ENCODE data around the gene MKRN1.

The MKRN1 gene

DNA sequence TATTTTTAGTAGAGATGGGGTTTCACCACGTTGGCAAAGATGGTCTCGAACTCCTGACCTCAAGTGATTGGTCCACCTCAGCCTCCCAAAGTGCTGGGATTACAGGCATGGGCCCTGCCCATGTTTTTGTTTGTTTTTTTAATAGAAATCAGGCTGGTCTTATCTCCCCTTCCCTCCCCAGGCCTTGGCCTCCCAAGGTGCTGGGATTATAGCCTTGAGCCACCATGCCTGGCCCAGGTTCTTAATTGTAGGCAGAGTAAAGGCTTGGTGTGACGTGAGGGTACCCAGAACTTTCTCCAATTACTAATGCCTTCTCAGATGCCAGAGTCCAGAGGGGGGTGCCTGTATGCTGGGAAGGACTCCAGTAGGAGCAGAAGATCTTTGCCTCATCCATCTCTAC lies 5.2 kb upstream of the MKRN1 start:
- Histone ChIP-seq H3K9ac (ENCODE audit: low read length) (peak overlapping the region; percentile 68), H3K4me3 (ENCODE audit: low read depth, low read length) (peak overlapping the region; percentile 1; the same call in 1 of the 2 replicates), H3K4me1 (ENCODE audit: control insufficient read depth, insufficient read depth, low read length) (peaks cover 41% of the 10 kb centered on the region), H3K36me3 (ENCODE audit: control insufficient read depth, insufficient read depth, low read length) (no peaks in the 10 kb centered on the region), H3K27ac (ENCODE audit: low read depth, low read length) (peak overlapping the region; percentile 83), H3K27me3 (ENCODE audit: control insufficient read depth, insufficient read depth, low read length) (no peaks in the 10 kb centered on the region), H3K9me3 (ENCODE audit: control insufficient read depth, insufficient read depth, low read depth, low read length) (no peaks in the 10 kb centered on the region)

DNA sequence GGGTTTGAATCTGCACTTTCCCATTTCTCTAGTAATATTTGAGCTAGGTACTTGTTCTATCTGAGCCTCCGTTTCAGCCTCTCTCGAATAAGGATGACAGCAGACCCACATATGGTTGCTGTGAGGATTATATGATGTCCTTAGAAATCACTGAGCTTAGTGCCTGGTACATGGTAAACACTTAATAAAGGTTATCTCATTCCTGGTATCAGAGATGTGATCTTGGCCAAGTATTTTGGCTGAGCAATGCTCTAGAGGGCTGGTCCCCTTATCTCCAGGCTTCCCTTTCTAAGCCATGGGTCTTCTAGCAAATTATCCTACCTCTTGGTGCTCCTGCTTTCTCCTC lies 407 bp upstream of the MKRN1 start:
- Histone ChIP-seq H3K27me3 (ENCODE audit: control insufficient read depth, insufficient read depth, low read length) (no peaks in the 10 kb centered on the region), H3K36me3 (ENCODE audit: control insufficient read depth, insufficient read depth, low read length) (no peaks in the 10 kb centered on the region; the same call in 1 of the 2 replicates), H3K27ac (ENCODE audit: low read depth, low read length) (no peak overlapping the region), H3K9me3 (ENCODE audit: control insufficient read depth, insufficient read depth, low read depth, low read length) (no peaks in the 10 kb centered on the region), H3K4me1 (ENCODE audit: control insufficient read depth, insufficient read depth, low read length) (peaks cover 26% of the 10 kb centered on the region), H3K4me3 (ENCODE audit: low read depth, low read length) (peak overlapping the region; percentile 97), H3K9ac (ENCODE audit: low read length) (peak overlapping the region; percentile 95)

- H3K9ac ChIP-seq (ENCODE audit: low read length): peak overlapping the region; percentile 95
- no peaks in the 10 kb centered on the region for H3K27me3 ChIP-seq (ENCODE audit: control insufficient read depth, insufficient read depth, low read length)
- peaks cover 14% of the 10 kb centered on the region; the same call in 1 of the 2 replicates for H3K4me1 ChIP-seq (ENCODE audit: control insufficient read depth, insufficient read depth, low read length)
- H3K36me3 ChIP-seq (ENCODE audit: control insufficient read depth, insufficient read depth, low read length): peaks cover 4% of the 10 kb centered on the region; the same call in 1 of the 2 replicates
- no peaks in the 10 kb centered on the region for H3K9me3 ChIP-seq (ENCODE audit: control insufficient read depth, insufficient read depth, low read depth, low read length)
- peak overlapping the region; percentile 97 for H3K4me3 ChIP-seq (ENCODE audit: low read depth, low read length)
- H3K27ac ChIP-seq (ENCODE audit: low read depth, low read length): peak overlapping the region; percentile 92
Measured at GRCh38 chr7:140478246-140479061, 851 bp downstream of the MKRN1 start.

GRCh38 chr7:140476698-140477261 lies 2.5 kb downstream of the MKRN1 start:
- Histone ChIP-seq H3K27ac (ENCODE audit: low read depth, low read length) (no peak overlapping the region; the same call in 1 of the 2 replicates), H3K27me3 (ENCODE audit: control insufficient read depth, insufficient read depth, low read length) (no peaks in the 10 kb centered on the region), H3K36me3 (ENCODE audit: control insufficient read depth, insufficient read depth, low read length) (peaks cover 5% of the 10 kb centered on the region), H3K9me3 (ENCODE audit: control insufficient read depth, insufficient read depth, low read depth, low read length) (no peaks in the 10 kb centered on the region), H3K4me3 (ENCODE audit: low read depth, low read length) (peak overlapping the region; percentile 97), H3K4me1 (ENCODE audit: control insufficient read depth, insufficient read depth, low read length) (peaks cover 10% of the 10 kb centered on the region; the same call in 1 of the 2 replicates), H3K9ac (ENCODE audit: low read length) (peak overlapping the region; percentile 34)

GRCh38 chr7:140475747-140476333 lies 3.5 kb downstream of the MKRN1 start:
- peaks cover 5% of the 10 kb centered on the region; the same call in 1 of the 2 replicates for H3K4me1 ChIP-seq (ENCODE audit: control insufficient read depth, insufficient read depth, low read length)
- H3K27ac ChIP-seq (ENCODE audit: low read depth, low read length): no peak overlapping the region
- H3K27me3 ChIP-seq (ENCODE audit: control insufficient read depth, insufficient read depth, low read length): no peaks in the 10 kb centered on the region

GRCh38 chr7:140463111-140463510 lies 16.2 kb downstream of the MKRN1 start:
- no peak overlapping the region for H3K4me3 ChIP-seq (ENCODE audit: low read depth, low read length)
- H3K27ac ChIP-seq (ENCODE audit: low read depth, low read length): no peak overlapping the region
- no peaks in the 10 kb centered on the region for H3K27me3 ChIP-seq (ENCODE audit: control insufficient read depth, insufficient read depth, low read length)
- peaks cover 85% of the 10 kb centered on the region for H3K36me3 ChIP-seq (ENCODE audit: control insufficient read depth, insufficient read depth, low read length)
- no peak overlapping the region for H3K9ac ChIP-seq (ENCODE audit: low read length)
- H3K4me1 ChIP-seq (ENCODE audit: control insufficient read depth, insufficient read depth, low read length): peaks cover 9% of the 10 kb centered on the region; the same call in 1 of the 2 replicates
- H3K9me3 ChIP-seq (ENCODE audit: control insufficient read depth, insufficient read depth, low read depth, low read length): no peaks in the 10 kb centered on the region

More at GRCh38 chr7:140475747-140476333, 3.5 kb downstream of the MKRN1 start:
- H3K4me3 ChIP-seq (ENCODE audit: low read depth, low read length): peak overlapping the region; percentile 97
- no peak overlapping the region for H3K9ac ChIP-seq (ENCODE audit: low read length)
- peaks cover 15% of the 10 kb centered on the region for H3K36me3 ChIP-seq (ENCODE audit: control insufficient read depth, insufficient read depth, low read length)
- H3K9me3 ChIP-seq (ENCODE audit: control insufficient read depth, insufficient read depth, low read depth, low read length): no peaks in the 10 kb centered on the region

DNA sequence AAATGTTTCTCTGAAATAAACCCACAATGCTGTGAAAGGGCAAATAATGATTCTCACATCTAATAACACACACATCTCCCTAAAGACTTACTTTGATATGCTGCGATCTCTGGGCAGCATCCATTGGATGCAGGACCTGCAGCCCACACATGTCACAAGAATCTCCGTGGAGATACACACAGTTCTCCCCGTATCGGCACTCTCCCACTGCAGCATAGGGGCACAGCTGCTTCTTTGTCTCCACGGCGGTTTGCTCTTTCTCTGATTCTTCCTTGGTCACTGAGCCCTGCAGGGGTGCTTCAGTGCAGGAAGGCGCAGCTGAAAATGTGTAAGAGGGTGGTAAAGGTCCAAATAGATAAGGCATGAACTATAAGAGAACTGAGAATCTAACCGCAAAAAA lies 20.4 kb downstream of the MKRN1 start:
- H3K4me3 ChIP-seq (ENCODE audit: low read depth, low read length): no peak overlapping the region
- peaks cover 45% of the 10 kb centered on the region for H3K4me1 ChIP-seq (ENCODE audit: control insufficient read depth, insufficient read depth, low read length)
- H3K27me3 ChIP-seq (ENCODE audit: control insufficient read depth, insufficient read depth, low read length): no peaks in the 10 kb centered on the region
- H3K9me3 ChIP-seq (ENCODE audit: control insufficient read depth, insufficient read depth, low read depth, low read length): no peaks in the 10 kb centered on the region
- peaks cover 89% of the 10 kb centered on the region for H3K36me3 ChIP-seq (ENCODE audit: control insufficient read depth, insufficient read depth, low read length)
- H3K27ac ChIP-seq (ENCODE audit: low read depth, low read length): no peak overlapping the region
- no peak overlapping the region for H3K9ac ChIP-seq (ENCODE audit: low read length)

GRCh38 chr7:140458201-140458600 lies 21.1 kb downstream of the MKRN1 start:
- no peaks in the 10 kb centered on the region for H3K27me3 ChIP-seq (ENCODE audit: control insufficient read depth, insufficient read depth, low read length)
- no peak overlapping the region for H3K4me3 ChIP-seq (ENCODE audit: low read depth, low read length)
- H3K4me1 ChIP-seq (ENCODE audit: control insufficient read depth, insufficient read depth, low read length): peaks cover 45% of the 10 kb centered on the region
- peaks cover 91% of the 10 kb centered on the region for H3K36me3 ChIP-seq (ENCODE audit: control insufficient read depth, insufficient read depth, low read length)
- H3K9me3 ChIP-seq (ENCODE audit: control insufficient read depth, insufficient read depth, low read depth, low read length): no peaks in the 10 kb centered on the region
- H3K27ac ChIP-seq (ENCODE audit: low read depth, low read length): no peak overlapping the region
- no peak overlapping the region for H3K9ac ChIP-seq (ENCODE audit: low read length)

- Histone ChIP-seq H3K9me3 (ENCODE audit: control insufficient read depth, insufficient read depth, low read depth, low read length) (no peaks in the 10 kb centered on the region), H3K4me3 (ENCODE audit: low read depth, low read length) (no peak overlapping the region), H3K27me3 (ENCODE audit: control insufficient read depth, insufficient read depth, low read length) (no peaks in the 10 kb centered on the region), H3K4me1 (ENCODE audit: control insufficient read depth, insufficient read depth, low read length) (peaks cover 52% of the 10 kb centered on the region), H3K36me3 (ENCODE audit: control insufficient read depth, insufficient read depth, low read length) (peaks cover 87% of the 10 kb centered on the region), H3K9ac (ENCODE audit: low read length) (no peak overlapping the region), H3K27ac (ENCODE audit: low read depth, low read length) (no peak overlapping the region)
Measured at GRCh38 chr7:140456551-140457051, 22.7 kb downstream of the MKRN1 start.

- peaks cover 79% of the 10 kb centered on the region for H3K36me3 ChIP-seq (ENCODE audit: control insufficient read depth, insufficient read depth, low read length)
- H3K27ac ChIP-seq (ENCODE audit: low read depth, low read length): peak overlapping the region; percentile 80
- peaks cover 57% of the 10 kb centered on the region for H3K4me1 ChIP-seq (ENCODE audit: control insufficient read depth, insufficient read depth, low read length)
- peak overlapping the region; percentile 17; the same call in 1 of the 2 replicates for H3K4me3 ChIP-seq (ENCODE audit: low read depth, low read length)
- H3K9ac ChIP-seq (ENCODE audit: low read length): peak overlapping the region; percentile 25
- H3K27me3 ChIP-seq (ENCODE audit: control insufficient read depth, insufficient read depth, low read length): no peaks in the 10 kb centered on the region
- H3K9me3 ChIP-seq (ENCODE audit: control insufficient read depth, insufficient read depth, low read depth, low read length): no peaks in the 10 kb centered on the region
Measured at GRCh38 chr7:140455743-140456142, 23.6 kb downstream of the MKRN1 start.

DNA sequence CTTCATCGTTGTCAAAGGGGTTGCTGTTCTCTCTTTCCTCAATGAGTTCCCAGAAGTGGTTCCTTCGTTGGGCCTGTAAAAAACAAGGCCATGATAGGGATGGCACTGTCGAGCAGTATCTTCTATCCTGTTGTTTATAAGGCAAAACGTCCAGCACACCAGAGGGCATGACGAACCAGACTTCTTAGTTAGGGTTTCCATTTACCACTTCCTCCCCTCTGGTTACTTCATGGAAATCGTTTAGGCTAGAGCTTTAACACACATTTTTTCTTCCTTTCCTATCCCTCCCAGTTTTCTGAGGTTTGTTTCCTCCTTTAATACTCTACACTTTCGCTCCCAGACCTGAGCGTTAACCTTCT lies 24.7 kb downstream of the MKRN1 start:
- H3K9ac ChIP-seq (ENCODE audit: low read length): no peak overlapping the region
- H3K4me3 ChIP-seq (ENCODE audit: low read depth, low read length): no peak overlapping the region
- peaks cover 71% of the 10 kb centered on the region for H3K36me3 ChIP-seq (ENCODE audit: control insufficient read depth, insufficient read depth, low read length)
- no peaks in the 10 kb centered on the region for H3K27me3 ChIP-seq (ENCODE audit: control insufficient read depth, insufficient read depth, low read length)
- peaks cover 65% of the 10 kb centered on the region for H3K4me1 ChIP-seq (ENCODE audit: control insufficient read depth, insufficient read depth, low read length)
- H3K9me3 ChIP-seq (ENCODE audit: control insufficient read depth, insufficient read depth, low read depth, low read length): no peaks in the 10 kb centered on the region
- H3K27ac ChIP-seq (ENCODE audit: low read depth, low read length): peak overlapping the region; percentile 80; the same call in 1 of the 2 replicates
